ENCODE results near the gene KRTAP10-6. TPM values are rescaled to one million over a fixed set of nuclear protein-coding genes. Genes with fewer than 3 reads are reported as not detected.

Gene KRTAP10-6
- total RNA-seq, 2 experiments from 2014 or later = not detected

DNA sequence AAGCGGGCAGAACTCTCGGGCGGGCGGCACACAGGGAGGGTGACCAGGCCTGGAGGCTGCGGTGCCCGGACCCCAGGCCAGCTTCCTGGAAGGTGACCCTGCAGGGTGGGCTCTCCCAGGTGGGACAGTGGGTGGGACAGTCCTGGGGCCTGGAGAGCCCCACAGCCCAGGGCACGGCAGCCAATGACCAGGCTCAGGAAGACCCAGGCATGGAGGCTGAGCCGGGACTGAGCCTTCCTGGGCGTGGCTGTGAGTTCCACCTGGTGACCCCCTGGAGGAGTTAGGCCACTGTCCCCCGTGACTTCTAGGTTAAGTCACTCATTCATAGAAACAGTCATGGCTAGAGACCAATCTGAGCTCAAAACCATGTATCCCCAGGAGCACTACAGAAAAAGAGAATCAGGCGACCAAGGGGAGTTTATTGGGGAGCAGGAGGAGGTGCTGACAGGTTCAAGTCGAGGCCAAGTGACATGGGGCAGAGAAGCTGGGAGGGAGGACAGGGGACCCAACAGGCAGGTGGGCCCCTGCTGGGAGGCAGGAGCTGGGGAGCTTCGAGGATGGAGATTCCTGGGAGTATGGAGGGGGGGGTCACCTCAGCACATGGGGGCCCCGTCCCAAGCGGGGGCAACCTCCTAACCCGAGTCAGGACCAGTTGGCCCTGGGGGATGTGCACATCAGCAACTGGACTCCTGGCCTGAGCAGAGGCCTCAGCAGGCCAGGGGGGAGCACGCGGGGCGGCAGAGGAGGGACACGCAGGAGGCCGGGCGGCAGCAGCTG is 13.1 kb downstream of the KRTAP10-6 start:
- Mint-ChIP-seq H3K9me3 (peaks cover 14% of the 10 kb centered on the region), H3K27me3 (peaks cover 13% of the 10 kb centered on the region), H3K4me3 (no peak overlapping the region), H3K27ac (no peak overlapping the region), H3K4me1 (ENCODE audit: low read depth) (peaks cover 20% of the 10 kb centered on the region), H3K36me3 (ENCODE audit: low read depth) (no peaks in the 10 kb centered on the region)
- Histone ChIP-seq H3K27ac (ENCODE audit: low read depth in 1 of 2, low read length in 2 of 2) (no peak overlapping the region), H3K4me1 (ENCODE audit: insufficient read depth, low read length) (peaks cover 5% of the 10 kb centered on the region), H3K36me3 (ENCODE audit: insufficient read depth, low read length) (no peaks in the 10 kb centered on the region), H3K9me3 (ENCODE audit: control insufficient read depth in 1 of 2, insufficient read depth in 1 of 2, low read length in 2 of 2) (peaks cover 12 to 46% of the 10 kb centered on the region in 2 experiments), H3K4me3 (ENCODE audit: low read length) (no peak overlapping the region), H3K27me3 (ENCODE audit: control insufficient read depth in 1 of 2, insufficient read depth in 2 of 2, low read length in 2 of 2) (no peaks in the 10 kb centered on the region)
- ChIA-PET POLR2A (no interaction called here), CTCF (no interaction called here)
- TF ChIP-seq, protein P1, sequence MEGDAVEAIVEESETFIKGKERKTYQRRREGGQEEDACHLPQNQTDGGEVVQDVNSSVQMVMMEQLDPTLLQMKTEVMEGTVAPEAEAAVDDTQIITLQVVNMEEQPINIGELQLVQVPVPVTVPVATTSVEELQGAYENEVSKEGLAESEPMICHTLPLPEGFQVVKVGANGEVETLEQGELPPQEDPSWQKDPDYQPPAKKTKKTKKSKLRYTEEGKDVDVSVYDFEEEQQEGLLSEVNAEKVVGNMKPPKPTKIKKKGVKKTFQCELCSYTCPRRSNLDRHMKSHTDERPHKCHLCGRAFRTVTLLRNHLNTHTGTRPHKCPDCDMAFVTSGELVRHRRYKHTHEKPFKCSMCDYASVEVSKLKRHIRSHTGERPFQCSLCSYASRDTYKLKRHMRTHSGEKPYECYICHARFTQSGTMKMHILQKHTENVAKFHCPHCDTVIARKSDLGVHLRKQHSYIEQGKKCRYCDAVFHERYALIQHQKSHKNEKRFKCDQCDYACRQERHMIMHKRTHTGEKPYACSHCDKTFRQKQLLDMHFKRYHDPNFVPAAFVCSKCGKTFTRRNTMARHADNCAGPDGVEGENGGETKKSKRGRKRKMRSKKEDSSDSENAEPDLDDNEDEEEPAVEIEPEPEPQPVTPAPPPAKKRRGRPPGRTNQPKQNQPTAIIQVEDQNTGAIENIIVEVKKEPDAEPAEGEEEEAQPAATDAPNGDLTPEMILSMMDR (IDR thresholded peaks at IDR 0.05) = no peak
- intact Hi-C loops (cut with DNase I, micrococcal nuclease) = no loop called here
- ATAC-seq (ENCODE audit: poor library complexity) (no peak), DNase-seq (no peak)

DNA sequence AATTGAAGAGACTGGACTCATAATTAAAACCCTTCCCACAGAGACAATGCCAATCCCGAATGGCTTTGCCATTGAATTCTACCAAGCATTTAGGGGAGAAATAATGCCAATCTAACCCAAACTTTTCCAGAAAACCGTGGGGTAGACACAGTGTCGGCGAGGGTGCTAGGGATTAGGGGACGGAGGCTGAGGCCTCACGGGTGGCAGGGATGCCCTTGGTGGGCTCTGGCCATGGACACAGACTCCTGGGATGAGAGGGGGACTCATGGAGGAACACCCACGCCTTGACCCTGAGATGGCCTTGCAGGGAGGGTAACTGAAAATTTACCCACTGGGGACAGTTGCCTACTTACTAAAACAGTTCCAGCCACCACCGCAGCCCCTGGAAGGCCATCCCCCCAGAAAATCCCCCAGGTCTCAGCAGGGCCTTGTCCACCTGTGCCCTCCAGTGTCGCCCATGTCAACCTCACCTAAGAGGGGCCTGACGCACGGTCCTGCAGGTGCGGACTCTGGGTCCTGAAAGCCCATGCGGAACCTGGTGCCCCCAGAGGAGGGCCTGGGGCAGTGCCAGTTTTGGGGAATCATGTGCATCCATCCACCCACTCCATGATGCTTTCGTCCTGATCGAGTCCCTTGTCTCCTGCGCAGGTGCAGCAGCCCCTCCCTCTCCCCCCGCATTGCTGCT is 13.8 kb downstream of the KRTAP10-6 start:
- intact Hi-C loops (cut with DNase I, micrococcal nuclease) = no loop called here
- peaks cover 7% of the 10 kb centered on the region for H3K27me3 Mint-ChIP-seq

DNA sequence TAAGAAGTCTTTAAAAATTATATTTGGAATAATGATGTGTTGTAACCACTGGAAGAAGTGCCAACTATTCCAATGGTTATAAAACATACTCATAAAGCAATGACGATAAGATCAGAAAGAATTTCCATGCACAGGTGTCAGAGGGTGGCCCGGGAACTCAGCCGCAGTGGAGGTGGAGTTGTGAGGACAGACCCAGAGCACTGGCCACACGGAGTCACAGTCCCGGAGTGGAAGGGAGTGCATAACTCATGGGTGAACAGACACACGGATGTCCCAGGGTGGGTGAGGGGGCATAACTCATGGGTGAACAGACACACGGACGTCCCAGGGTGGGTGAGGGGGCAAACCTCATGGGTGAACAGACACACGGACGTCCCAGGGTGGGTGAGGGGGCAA is 16.3 kb downstream of the KRTAP10-6 start:
- peaks cover 5% of the 10 kb centered on the region for H3K27me3 Mint-ChIP-seq
- ATAC-seq (ENCODE audit: poor library complexity) (no peak), DNase-seq (no peak)
- ChIA-PET CTCF (no interaction called here), POLR2A (no interaction called here)
- no peaks in the 10 kb centered on the region for H3K36me3 Mint-ChIP-seq (ENCODE audit: low read depth)
- Histone ChIP-seq H3K36me3 (ENCODE audit: insufficient read depth, low read length) (no peaks in the 10 kb centered on the region), H3K4me3 (ENCODE audit: low read length) (no peak overlapping the region), H3K27ac (ENCODE audit: low read depth in 1 of 2, low read length in 2 of 2) (no peak overlapping the region), H3K9me3 (ENCODE audit: control insufficient read depth in 1 of 2, insufficient read depth in 1 of 2, low read length in 2 of 2) (peaks cover 8 to 44% of the 10 kb centered on the region in 2 experiments), H3K4me1 (ENCODE audit: insufficient read depth, low read length) (peaks cover 2% of the 10 kb centered on the region), H3K27me3 (ENCODE audit: control insufficient read depth in 1 of 2, insufficient read depth in 2 of 2, low read length in 2 of 2) (no peaks in the 10 kb centered on the region)
- intact Hi-C loops (cut with DNase I, micrococcal nuclease) = no loop called here
- H3K27ac Mint-ChIP-seq = no peak overlapping the region
- TF ChIP-seq, protein P1 (IDR thresholded peaks at IDR 0.05) = no peak
- no peak overlapping the region for H3K4me3 Mint-ChIP-seq
- H3K9me3 Mint-ChIP-seq = peaks cover 12% of the 10 kb centered on the region
- H3K4me1 Mint-ChIP-seq (ENCODE audit: low read depth) = peaks cover 6% of the 10 kb centered on the region

More for the DNA sequence above, 13.8 kb downstream of the KRTAP10-6 start:
- Histone ChIP-seq H3K4me3 (ENCODE audit: low read length) (no peak overlapping the region), H3K27ac (ENCODE audit: low read depth in 1 of 2, low read length in 2 of 2) (no peak overlapping the region), H3K36me3 (ENCODE audit: insufficient read depth, low read length) (no peaks in the 10 kb centered on the region), H3K9me3 (ENCODE audit: control insufficient read depth in 1 of 2, insufficient read depth in 1 of 2, low read length in 2 of 2) (peaks cover 12 to 47% of the 10 kb centered on the region in 2 experiments), H3K4me1 (ENCODE audit: insufficient read depth, low read length) (peaks cover 5% of the 10 kb centered on the region), H3K27me3 (ENCODE audit: control insufficient read depth in 1 of 2, insufficient read depth in 2 of 2, low read length in 2 of 2) (no peaks in the 10 kb centered on the region)
- Mint-ChIP-seq H3K9me3 (peaks cover 14% of the 10 kb centered on the region), H3K4me3 (no peak overlapping the region), H3K4me1 (ENCODE audit: low read depth) (peaks cover 12% of the 10 kb centered on the region), H3K27ac (no peak overlapping the region), H3K36me3 (ENCODE audit: low read depth) (no peaks in the 10 kb centered on the region)
- ATAC-seq (ENCODE audit: poor library complexity) (no peak), DNase-seq (peak in 1 of 14 experiments; percentile 28)
- CTCF ChIA-PET = no interaction called here
- POLR2A ChIA-PET = no interaction called here
- TF ChIP-seq, protein P1 (IDR thresholded peaks at IDR 0.05) = no peak

Measured in CD4-positive, alpha-beta T cell (primary cell).